Mammary epithelial cell (primary cell): ENCODE data around the gene GGTA1.

Source experiments
- CTCF ChIP-seq, 2 donors: IDR thresholded peaks in 1 of 2; conservative IDR thresholded peaks in 1 of 2; 2 replicates each; pipeline ENCODE4 v1.5.1; 2011 to 2012; ENCODE audit warnings: inconsistent platforms in 2 of 2, low read length in 2 of 2, mild to moderate bottlenecking in 2 of 2, control low read depth in 1 of 2, low read depth in 1 of 2; ENCODE audit not compliant: insufficient read depth in 1 of 2; ENCODE audit errors: extremely low read depth in 1 of 2
- EZH2 ChIP-seq: IDR thresholded peaks from 2 replicates; pipeline ENCODE4 v1.6.1; 2012; ENCODE audit warnings: low read length, inconsistent platforms, borderline replicate concordance

- TF ChIP-seq CTCF (conservative IDR thresholded peaks at IDR 0.05 in 1 of 2, IDR thresholded peaks at IDR 0.05 in 1 of 2; ENCODE audit: extremely low read depth in 1 of 2, insufficient read depth in 1 of 2, low read depth in 1 of 2, low read length in 2 of 2) (no peak), EZH2 (no peak)
Measured at GRCh38 chr9:121541256-121541655, 41.6 kb upstream of the GGTA1 start.
